Measurements from ENCODE around the gene CPED1.

Gene CPED1

DNA sequence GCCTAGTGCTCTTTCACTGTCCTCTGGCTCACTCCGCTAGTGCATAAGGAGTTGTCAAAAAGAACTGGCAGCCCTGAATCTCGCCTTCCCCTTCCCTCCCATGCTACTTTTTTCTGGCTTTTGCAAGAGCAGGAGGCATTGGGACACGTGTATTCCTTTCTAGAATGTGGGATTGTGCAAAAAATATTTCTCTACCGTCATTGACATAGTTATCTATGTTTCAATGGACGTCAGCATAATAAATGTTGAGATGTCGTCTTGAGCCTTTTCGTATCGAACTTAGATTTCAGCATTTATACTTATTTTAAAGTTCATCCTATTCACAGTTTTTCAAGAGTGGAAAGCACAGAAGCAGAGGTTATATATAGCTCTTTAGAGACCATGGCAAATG is 37.2 kb upstream of the CPED1 start:
- no peaks in the 10 kb centered on the region for H3K9me3 ChIP-seq (ENCODE audit: control insufficient read depth, insufficient read depth, low read depth, low read length)
- H3K27ac ChIP-seq (ENCODE audit: extremely low read depth, low read depth, low read length) = peak overlapping the region; percentile 98; the same call in 1 of the 2 replicates
- H3K36me3 ChIP-seq (ENCODE audit: control insufficient read depth in 2 of 2, insufficient read depth in 1 of 2, low read length in 2 of 2) = peaks cover 23 to 35% of the 10 kb centered on the region in 2 experiments
- peaks cover 8% of the 10 kb centered on the region; the same call in 1 of the 2 replicates for H3K4me1 ChIP-seq (ENCODE audit: control insufficient read depth, insufficient read depth, low read length)
- TF ChIP-seq, protein P1, sequence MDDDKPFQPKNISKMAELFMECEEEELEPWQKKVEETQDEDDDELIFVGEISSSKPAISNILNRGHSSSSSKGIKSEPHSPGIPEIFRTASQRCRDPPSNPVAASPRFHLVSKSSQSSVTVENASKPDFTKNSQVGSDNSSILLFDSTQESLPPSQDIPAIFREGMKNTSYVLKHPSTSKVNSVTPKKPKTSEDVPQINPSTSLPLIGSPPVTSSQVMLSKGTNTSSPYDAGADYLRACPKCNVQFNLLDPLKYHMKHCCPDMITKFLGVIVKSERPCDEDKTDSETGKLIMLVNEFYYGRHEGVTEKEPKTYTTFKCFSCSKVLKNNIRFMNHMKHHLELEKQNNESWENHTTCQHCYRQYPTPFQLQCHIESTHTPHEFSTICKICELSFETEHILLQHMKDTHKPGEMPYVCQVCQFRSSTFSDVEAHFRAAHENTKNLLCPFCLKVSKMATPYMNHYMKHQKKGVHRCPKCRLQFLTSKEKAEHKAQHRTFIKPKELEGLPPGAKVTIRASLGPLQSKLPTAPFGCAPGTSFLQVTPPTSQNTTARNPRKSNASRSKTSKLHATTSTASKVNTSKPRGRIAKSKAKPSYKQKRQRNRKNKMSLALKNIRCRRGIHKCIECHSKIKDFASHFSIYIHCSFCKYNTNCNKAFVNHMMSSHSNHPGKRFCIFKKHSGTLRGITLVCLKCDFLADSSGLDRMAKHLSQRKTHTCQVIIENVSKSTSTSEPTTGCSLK (tag by site-specific recombination; IDR thresholded peaks at IDR 0.05) = no peak
- TF ChIP-seq ZNF837 (tag by site-specific recombination; IDR thresholded peaks at IDR 0.05) = 0 out of 2 replicates have a peak, but pooled peaks have one; percentile 87
- TF ChIP-seq ZNF416 (tag by site-specific recombination; IDR thresholded peaks at IDR 0.05) = no peak
- peak overlapping the region; percentile 95 for H3K4me3 ChIP-seq (ENCODE audit: low read depth, low read length)
- ChIA-PET POLR2A (interaction anchor here (1.0 to 1.5 kb wide), 4 partner anchors 10 to 165 kb away, joined by 3 to 11 read pairs (median 3); no protein-coding TSS in a partner anchor), CTCF (interaction anchor here (0.5 kb wide), 1 partner anchor 596 kb away, joined by 3 read pairs; no protein-coding TSS in a partner anchor)

DNA sequence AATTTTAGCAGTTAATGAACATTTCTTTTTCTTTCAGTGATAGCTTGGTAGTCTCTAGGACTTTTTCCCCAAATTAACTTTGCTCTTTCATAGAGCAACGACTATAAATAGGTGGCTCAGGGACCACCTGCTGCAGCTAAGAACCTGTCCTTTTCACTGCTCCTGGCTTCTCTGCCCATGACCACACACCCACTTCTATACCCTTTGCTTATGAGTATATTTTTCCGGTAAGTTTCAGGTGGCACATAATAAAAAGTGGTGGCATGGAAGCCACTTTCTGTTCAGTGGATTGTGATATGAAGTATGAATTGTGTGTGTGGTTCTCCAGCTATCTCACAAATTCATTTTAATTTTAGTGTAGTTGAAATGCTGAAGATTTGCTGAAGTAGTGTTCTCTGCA is 36.7 kb upstream of the CPED1 start:
- Histone ChIP-seq H3K36me3 (ENCODE audit: control insufficient read depth in 2 of 2, insufficient read depth in 1 of 2, low read length in 2 of 2) (peaks cover 28 to 37% of the 10 kb centered on the region in 2 experiments), H3K27ac (ENCODE audit: extremely low read depth, low read depth, low read length) (no peak overlapping the region), H3K4me1 (ENCODE audit: control insufficient read depth, insufficient read depth, low read length) (peaks cover 8% of the 10 kb centered on the region; the same call in 1 of the 2 replicates), H3K4me3 (ENCODE audit: low read depth, low read length) (peak overlapping the region; percentile 95), H3K9me3 (ENCODE audit: control insufficient read depth, insufficient read depth, low read depth, low read length) (no peaks in the 10 kb centered on the region)
- ChIA-PET POLR2A (no interaction called here), CTCF (interaction anchor here (0.5 kb wide), 1 partner anchor 595 kb away, joined by 3 read pairs; no protein-coding TSS in a partner anchor)
- TF ChIP-seq, protein P2, sequence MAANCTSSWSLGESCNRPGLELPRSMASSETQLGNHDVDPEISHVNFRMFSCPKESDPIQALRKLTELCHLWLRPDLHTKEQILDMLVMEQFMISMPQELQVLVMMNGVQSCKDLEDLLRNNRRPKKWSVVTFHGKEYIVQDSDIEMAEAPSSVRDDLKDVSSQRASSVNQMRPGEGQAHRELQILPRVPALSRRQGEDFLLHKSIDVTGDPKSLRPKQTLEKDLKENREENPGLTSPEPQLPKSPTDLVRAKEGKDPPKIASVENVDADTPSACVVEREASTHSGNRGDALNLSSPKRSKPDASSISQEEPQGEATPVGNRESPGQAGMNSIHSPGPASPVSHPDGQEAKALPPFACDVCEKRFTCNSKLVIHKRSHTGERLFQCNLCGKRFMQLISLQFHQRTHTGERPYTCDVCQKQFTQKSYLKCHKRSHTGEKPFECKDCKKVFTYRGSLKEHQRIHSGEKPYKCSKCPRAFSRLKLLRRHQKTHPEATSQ (tag by site-specific recombination; IDR thresholded peaks at IDR 0.05) = no peak
- TF ChIP-seq SCRT2 (tag by site-specific recombination; IDR thresholded peaks at IDR 0.05) = 0 out of 2 replicates have a peak, but pooled peaks have one; percentile 17

DNA sequence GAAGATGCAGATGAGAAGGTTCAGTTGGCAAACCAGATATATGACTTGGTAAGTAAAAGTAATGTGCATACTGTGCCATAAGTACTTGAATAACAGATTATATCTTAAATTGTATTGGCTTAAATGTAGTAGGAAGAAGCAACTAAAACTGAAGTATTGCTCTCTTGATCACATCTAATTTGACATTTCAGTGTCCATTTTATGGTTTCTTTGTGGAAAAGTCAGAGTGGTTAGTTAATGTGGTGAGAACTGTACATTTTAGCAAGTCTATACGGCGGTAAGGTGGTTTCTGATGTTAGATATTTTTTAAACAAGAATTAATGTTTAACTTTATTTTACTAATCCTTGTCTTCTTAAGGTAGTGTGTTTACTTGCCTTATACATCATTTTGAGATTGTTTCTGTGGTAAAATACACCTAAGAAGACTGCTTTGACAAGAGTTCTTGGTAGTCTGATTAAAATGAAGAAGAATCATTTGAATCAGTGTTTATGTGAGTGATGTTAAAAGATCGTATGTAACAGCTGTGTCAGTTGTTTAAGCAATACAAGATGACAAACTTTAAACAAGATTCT is 32.8 kb upstream of the CPED1 start:
- H3K4me3 ChIP-seq (ENCODE audit: low read depth, low read length) = no peak overlapping the region
- ChIA-PET CTCF (no interaction called here), POLR2A (no interaction called here)
- H3K27ac ChIP-seq (ENCODE audit: extremely low read depth, low read depth, low read length) = no peak overlapping the region
- peaks cover 2% of the 10 kb centered on the region; the same call in 1 of the 2 replicates for H3K4me1 ChIP-seq (ENCODE audit: control insufficient read depth, insufficient read depth, low read length)
- peaks cover 34 to 43% of the 10 kb centered on the region in 2 experiments for H3K36me3 ChIP-seq (ENCODE audit: control insufficient read depth in 2 of 2, insufficient read depth in 1 of 2, low read length in 2 of 2)
- H3K9me3 ChIP-seq (ENCODE audit: control insufficient read depth, insufficient read depth, low read depth, low read length) = no peaks in the 10 kb centered on the region
- no peak for TF ChIP-seq ZNF623 (tag by site-specific recombination; IDR thresholded peaks at IDR 0.05)
- no peak for TF ChIP-seq OSR2 (tag by site-specific recombination; IDR thresholded peaks at IDR 0.05)
- TF ChIP-seq ZNF23 (tag by site-specific recombination; IDR thresholded peaks at IDR 0.05; ENCODE audit: borderline replicate concordance) = no peak
- no peak for TF ChIP-seq BCL11B (tag by site-specific recombination; IDR thresholded peaks at IDR 0.05; ENCODE audit: low read depth)
- TF ChIP-seq ZNF138 (tag by site-specific recombination; IDR thresholded peaks at IDR 0.05; ENCODE audit: borderline replicate concordance) = no peak
- TF ChIP-seq ZNF214 (tag by site-specific recombination; IDR thresholded peaks at IDR 0.05; ENCODE audit: borderline replicate concordance) = no peak
- no peak for TF ChIP-seq TCF7L2 (IDR thresholded peaks at IDR 0.05; ENCODE audit: borderline replicate concordance, low read depth, low read length)
- TF ChIP-seq ZNF610 (tag by site-specific recombination; IDR thresholded peaks at IDR 0.05; ENCODE audit: borderline replicate concordance) = no peak
- TF ChIP-seq, protein P3, sequence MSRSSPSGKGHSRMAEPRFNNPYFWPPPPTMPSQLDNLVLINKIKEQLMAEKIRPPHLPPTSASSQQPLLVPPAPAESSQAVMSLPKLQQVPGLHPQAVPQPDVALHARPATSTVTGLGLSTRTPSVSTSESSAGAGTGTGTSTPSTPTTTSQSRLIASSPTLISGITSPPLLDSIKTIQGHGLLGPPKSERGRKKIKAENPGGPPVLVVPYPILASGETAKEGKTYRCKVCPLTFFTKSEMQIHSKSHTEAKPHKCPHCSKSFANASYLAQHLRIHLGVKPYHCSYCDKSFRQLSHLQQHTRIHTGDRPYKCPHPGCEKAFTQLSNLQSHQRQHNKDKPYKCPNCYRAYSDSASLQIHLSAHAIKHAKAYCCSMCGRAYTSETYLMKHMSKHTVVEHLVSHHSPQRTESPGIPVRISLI (tag by site-specific recombination; IDR thresholded peaks at IDR 0.05) = no peak
- TF ChIP-seq ZBTB7A (tag by site-specific recombination; IDR thresholded peaks at IDR 0.05; ENCODE audit: low read depth) = no peak
- no peak for TF ChIP-seq ZNF132 (tag by site-specific recombination; IDR thresholded peaks at IDR 0.05; ENCODE audit: borderline replicate concordance)
- TF ChIP-seq SETDB1 (IDR thresholded peaks at IDR 0.05; ENCODE audit: insufficient read length, low read length) = no peak
- TF ChIP-seq, protein P4, sequence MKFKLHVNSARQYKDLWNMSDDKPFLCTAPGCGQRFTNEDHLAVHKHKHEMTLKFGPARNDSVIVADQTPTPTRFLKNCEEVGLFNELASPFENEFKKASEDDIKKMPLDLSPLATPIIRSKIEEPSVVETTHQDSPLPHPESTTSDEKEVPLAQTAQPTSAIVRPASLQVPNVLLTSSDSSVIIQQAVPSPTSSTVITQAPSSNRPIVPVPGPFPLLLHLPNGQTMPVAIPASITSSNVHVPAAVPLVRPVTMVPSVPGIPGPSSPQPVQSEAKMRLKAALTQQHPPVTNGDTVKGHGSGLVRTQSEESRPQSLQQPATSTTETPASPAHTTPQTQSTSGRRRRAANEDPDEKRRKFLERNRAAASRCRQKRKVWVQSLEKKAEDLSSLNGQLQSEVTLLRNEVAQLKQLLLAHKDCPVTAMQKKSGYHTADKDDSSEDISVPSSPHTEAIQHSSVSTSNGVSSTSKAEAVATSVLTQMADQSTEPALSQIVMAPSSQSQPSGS (tag by site-specific recombination; IDR thresholded peaks at IDR 0.05; ENCODE audit: low read depth) = no peak
- TF ChIP-seq ZNF239 (tag by site-specific recombination; IDR thresholded peaks at IDR 0.05) = no peak
- TF ChIP-seq, protein P5, sequence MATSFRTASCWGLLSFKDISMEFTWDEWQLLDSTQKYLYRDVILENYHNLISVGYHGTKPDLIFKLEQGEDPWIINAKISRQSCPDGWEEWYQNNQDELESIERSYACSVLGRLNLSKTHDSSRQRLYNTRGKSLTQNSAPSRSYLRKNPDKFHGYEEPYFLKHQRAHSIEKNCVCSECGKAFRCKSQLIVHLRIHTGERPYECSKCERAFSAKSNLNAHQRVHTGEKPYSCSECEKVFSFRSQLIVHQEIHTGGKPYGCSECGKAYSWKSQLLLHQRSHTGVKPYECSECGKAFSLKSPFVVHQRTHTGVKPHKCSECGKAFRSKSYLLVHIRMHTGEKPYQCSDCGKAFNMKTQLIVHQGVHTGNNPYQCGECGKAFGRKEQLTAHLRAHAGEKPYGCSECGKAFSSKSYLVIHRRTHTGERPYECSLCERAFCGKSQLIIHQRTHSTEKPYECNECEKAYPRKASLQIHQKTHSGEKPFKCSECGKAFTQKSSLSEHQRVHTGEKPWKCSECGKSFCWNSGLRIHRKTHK (tag by site-specific recombination; IDR thresholded peaks at IDR 0.05) = no peak
